ENCODE data around the gene GRHL1.

GRHL1 gene

DNA sequence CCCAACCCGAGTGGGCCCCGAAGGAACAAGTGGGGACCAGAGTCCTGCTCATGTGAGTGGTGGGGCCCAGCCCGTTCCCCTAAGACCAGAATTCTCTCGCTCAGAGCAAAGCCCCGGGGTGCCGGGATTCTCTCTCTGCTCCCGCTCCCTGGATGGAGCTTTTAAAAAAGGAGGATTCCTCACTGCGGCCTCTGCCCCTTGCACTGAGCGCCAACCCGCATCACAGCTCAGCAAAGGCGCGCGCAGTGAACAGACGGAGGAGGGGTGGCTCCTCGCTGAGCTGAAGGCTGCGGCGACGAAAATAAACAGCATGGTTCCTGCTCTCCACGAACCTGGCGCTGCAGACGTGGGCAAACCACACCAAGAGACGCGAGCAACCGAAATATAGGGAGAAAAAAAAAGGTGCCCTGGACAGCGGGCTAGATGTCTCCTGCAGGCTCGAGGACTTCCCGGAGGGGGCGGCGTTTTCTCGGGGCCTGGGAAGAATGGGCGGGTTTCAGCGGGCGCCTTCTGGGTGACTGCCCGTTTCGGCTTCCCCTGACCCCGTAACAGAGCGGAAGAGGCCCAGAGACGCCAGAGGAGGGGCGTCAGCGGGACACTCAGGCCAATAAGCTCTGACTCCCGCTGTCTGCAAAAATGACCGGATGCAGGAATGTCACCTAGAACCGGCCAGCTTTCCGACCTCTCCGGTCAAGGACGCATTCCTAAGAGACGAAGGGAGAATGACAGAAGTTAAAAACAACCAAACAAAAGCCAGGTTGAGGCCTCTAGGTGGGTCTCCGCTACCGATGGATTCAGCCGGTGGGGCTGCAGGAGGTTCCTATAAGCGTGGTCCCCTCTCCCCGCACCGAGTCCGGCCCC lies 91.0 kb downstream of the GRHL1 start:
- DNase-seq (ENCODE audit: low spot score), result peak; percentile 89

DNA sequence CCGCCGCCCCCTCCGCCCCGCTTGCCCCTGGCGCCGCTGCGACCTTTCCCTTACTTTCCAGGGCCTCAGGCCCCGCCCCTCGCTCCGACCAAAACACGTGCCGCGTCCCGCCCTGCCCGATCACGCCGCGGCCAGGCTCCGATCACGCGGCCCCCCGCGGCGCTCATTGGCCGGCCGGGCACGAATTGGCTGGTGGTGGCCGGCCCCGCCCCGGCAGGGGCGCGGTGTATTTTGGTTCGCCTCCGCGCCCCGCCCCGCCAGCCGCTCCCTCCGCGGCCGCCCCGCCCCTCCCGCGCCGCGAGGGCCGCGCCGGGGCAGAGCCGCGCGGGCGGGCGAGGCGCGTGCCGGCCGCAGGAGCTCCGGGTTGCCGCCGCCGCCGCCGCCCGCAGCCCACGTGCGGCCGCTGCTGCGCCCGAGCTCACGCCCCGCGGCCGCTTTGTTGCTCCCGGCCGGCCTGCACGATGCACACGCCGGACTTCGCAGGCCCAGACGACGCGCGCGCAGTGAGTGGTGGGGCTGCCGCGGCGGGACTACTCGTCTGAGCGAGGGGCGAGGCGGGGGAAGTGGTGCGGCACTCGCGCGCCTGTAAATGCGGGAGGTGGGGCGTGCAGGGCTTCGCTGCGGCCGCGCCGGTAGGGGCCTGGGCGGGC lies 91.9 kb downstream of the GRHL1 start, which contains the start of gene KLF11:
Gene KLF11 (plus strand): TSS at position 295 of the 650 bp plus-strand sequence. CDS start 167 bp downstream, at position 462.
- peak; percentile 80 for DNase-seq (ENCODE audit: low spot score)

DNA sequence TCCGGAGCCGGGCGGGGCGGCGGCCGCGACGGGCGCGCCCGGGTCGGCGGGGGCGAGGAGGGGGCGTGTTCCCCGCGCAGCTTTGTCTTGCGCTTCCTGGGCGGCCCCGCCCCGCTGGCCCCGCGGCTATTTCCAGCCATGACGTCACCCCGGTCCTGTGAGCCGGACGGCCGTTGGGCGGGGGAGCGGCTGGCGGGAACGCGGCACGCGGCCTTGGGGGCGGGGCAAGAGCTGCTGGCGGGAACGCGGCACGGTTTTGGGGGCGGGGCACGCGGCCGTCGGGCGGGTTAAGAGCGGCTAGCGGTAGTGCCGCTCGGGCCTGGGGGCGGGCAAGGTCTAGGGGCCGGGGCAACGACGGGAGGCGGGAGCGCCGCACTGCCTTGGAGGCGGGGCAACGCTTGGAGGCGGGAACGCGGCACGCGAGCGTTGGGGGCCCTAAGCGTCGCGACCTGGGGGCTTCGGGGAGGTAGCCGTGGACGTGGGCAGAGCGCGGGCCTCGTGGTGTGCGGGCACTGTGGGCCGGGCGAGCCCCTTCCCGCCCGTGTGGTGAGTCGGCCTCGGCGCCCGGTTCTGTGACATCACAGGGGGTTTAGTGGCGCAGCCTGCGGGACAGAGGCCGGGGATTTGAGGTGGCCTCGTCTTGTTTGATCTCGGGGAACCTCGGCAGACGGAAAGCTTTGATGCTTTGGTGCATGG lies 92.6 kb downstream of the GRHL1 start:
- DNase-seq (ENCODE audit: low spot score), result peak; percentile 78

DNA sequence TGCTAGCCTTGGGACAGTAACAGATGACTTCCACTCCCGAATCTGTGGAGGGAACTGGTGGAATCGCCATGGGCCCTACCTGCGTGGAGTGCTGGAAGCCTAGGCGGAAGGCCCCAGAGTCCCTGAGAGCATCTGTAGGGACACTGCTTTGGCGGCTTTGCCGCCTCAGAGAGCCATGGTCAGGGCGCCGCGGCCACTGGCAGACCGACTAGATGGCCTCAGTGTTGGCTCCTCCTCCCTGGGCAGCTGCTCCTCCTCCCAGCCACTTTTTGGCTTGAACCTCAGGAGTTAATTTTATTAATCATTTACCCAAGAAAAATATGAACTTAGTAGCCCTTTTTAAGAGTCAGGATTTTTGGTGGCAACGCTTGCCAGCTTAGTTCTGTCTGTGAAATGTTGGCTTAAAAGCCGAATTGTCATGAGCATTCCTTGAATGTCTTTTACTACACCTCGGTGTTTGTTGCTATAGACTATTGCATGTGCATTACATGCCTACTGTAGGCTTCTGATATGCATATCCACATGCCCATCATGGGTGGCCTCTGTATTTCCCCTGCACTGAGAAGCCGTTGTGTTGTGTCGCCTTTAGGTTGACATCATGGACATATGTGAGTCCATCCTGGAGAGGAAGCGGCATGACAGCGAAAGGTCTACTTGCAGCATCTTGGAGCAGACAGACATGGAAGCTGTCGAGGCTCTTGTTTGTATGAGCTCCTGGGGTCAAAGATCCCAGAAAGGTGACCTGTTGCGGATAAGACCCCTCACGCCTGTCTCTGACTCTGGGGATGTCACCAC lies 94.3 kb downstream of the GRHL1 start:
- no peak for DNase-seq (ENCODE audit: low spot score)

DNA sequence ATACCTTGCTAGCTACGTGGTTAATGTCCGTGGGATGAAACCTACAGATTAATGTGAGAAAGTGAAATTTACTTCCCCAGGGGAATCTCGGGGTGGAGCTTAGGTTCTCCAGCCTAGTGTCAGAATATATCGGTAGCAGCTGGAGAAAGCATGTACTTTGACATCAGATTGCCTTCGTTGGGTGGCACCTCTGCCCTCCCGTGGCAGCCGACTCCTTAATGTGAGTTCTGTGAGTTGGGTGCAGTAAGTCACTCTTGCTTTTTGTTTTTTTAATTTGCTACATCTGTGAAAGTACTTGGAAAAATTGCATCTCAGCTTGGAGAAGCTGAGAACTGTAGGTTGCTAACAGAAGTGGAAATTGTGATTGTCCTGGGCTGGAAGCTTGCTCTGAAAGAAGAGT lies 95.4 kb downstream of the GRHL1 start:
- DNase-seq (ENCODE audit: low spot score), result no peak

DNA sequence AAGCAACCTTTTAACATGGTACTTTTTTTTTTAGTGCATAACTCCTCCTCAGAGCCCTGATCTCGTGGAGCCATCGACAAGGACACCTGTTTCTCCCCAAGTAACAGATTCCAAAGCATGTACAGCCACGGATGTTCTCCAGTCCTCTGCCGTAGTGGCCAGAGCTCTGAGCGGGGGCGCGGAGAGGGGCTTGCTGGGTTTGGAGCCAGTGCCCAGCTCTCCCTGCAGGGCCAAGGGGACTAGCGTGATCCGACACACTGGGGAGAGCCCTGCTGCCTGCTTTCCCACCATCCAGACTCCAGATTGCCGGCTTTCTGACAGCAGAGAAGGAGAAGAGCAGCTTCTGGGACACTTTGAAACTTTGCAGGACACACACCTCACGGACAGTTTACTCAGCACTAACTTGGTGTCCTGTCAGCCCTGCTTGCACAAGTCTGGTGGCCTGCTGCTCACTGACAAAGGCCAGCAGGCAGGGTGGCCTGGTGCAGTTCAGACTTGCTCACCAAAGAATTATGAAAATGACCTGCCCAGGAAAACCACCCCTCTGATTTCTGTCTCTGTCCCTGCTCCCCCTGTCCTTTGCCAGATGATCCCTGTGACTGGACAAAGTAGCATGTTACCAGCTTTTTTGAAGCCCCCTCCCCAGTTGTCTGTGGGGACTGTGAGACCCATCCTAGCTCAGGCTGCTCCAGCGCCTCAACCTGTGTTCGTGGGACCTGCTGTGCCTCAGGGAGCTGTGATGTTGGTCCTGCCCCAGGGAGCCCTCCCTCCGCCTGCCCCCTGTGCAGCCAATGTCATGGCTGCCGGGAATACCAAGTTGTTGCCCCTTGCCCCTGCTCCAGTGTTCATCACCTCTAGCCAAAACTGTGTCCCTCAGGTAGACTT lies 96.4 kb downstream of the GRHL1 start:
- DNase-seq (ENCODE audit: low spot score), result no peak

DNA sequence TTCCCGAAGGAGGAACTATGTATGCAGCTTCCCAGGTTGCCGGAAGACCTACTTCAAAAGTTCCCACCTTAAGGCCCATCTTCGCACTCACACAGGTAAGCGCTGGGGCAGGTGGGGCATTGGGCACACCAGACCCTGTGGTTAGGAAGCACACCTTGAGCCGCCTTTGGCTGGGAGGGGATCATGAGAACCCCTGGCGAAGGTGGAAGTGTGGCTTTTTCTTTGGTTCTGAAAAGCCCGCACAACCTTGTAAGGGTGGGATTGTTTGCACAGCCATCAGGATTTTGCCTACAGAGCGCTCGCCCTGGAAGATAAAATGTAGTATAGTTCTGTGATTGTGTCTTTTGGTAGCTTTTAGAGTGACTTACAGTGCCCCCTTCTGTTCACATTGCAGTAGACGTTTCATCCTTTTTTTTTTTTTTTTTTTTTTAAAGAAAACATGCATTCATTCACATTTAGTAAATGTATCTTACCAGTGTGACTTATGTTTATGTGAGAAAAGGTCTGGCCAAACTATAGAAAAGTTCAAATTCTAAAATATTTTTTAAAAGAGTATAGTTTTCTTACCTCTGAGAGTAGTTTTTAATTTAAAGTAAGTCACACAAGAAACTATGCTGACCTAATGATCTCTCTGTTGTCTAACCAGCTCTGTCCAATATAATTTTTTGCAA lies 97.1 kb downstream of the GRHL1 start:
- peak; percentile 70 for DNase-seq (ENCODE audit: low spot score)

All from kidney capillary endothelial cell (primary cell).